Heart right ventricle (tissue), 16 donors: Measurements from ENCODE around the gene CSMD2. TPM values are rescaled to one million over a fixed set of nuclear protein-coding genes. Genes with fewer than 3 reads are reported as not detected.

ENCODE experiments used
- ATAC-seq, 8 donors: fragments of 200-7000 bp; cut with Tn5 transposase; one replicate each; pipeline ENCODE4 v1.9.1; 2020; ENCODE audit warnings: mild to moderate bottlenecking in 8 of 8, moderate library complexity in 8 of 8, moderate number of reproducible peaks in 1 of 8
- DNase-seq, 2 donors: peaks; one replicate each; pipeline ENCODE4 v3.0.0-alpha.2; 2020
- H3K27ac ChIP-seq, 10 donors: fragments of 200-600 bp; sonication (generic) in 2 of 10; one replicate each; pipeline versions ENCODE4 v1.5.0 to v1.8.0; 2020 to 2022; ENCODE audit warnings: mild to moderate bottlenecking in 3 of 10
- H3K27me3 ChIP-seq, 7 donors: fragments of 200-600 bp; one replicate each; pipeline ENCODE4 v1.8.0; 2021 to 2022; ENCODE audit warnings: mild to moderate bottlenecking in 2 of 7
- H3K36me3 ChIP-seq, 9 donors: fragments of 200-600 bp; sonication (generic) in 1 of 9; one replicate each; pipeline versions ENCODE4 v1.5.0 to v1.8.0; 2020 to 2022; ENCODE audit warnings: mild to moderate bottlenecking in 2 of 9
- H3K4me1 ChIP-seq, 9 donors: fragments of 200-600 bp; sonication (generic) in 1 of 9; one replicate each; pipeline versions ENCODE4 v1.5.0 to v1.8.0; 2020 to 2022; ENCODE audit warnings: mild to moderate bottlenecking in 4 of 9
- H3K4me3 ChIP-seq, 10 donors: fragments of 200-600 bp; sonication (generic) in 2 of 10; one replicate each; pipeline versions ENCODE4 v1.5.0 to v1.8.0; 2020 to 2022; ENCODE audit warnings: mild to moderate bottlenecking in 7 of 10, moderate library complexity in 2 of 10
- H3K9me3 ChIP-seq, 11 donors: fragments of 200-600 bp in 10 of 11; sonication (generic) in 2 of 11; one replicate each; pipeline versions ENCODE4 v1.5.0 to v1.8.0; 2013 to 2022; ENCODE audit warnings: mild to moderate bottlenecking in 2 of 11, control low read depth in 1 of 11, moderate library complexity in 1 of 11
- CTCF ChIP-seq, 9 donors: fragments of 200-600 bp; sonication (generic) in 2 of 9; IDR thresholded peaks; one replicate each; pipeline versions ENCODE4 v1.5.0 to v1.8.0; 2021 to 2022; ENCODE audit warnings: antibody characterized with exemption in 9 of 9, mild to moderate bottlenecking in 5 of 9, moderate library complexity in 1 of 9
- WGBS, 2 donors: extraction: QIAGEN DNeasy Blood & Tissue Kit; methylation state at CpG; one replicate each; pipeline ENCODE4 v1.1.7; 2013; ENCODE audit warnings: inconsistent platforms in 1 of 2; 5-methylcytosine and 5-hydroxymethylcytosine counted together
- intact Hi-C, 10 donors: fragments of 100-400 bp; cut with DNase I; formaldehyde crosslinking; loops; one replicate each; pipeline versions ENCODE4 v1.11.1 to v1.14.2; 2022
- polyA plus RNA-seq, 2 donors: library from polyadenylated mRNA; stranded (reverse); fragments of 200-250 nt; gene quantifications; one replicate each; pipeline ENCODE4 v1.2.3, GENCODE V29; 2013
- total RNA-seq, 10 donors: library from RNA; stranded (reverse); fragmentation: NEBNext Ultra II Directional in 3 of 10; extraction: Animal tissue kit (Norgen Biotek cat#: 25700) in 3 of 10; gene quantifications; one replicate each; pipeline versions ENCODE4 v1.2.1 to v1.2.4, GENCODE V29; 2021 to 2023
- donor health status: Arrhythmogenic right ventricular cardiomyopathy.
- donor health status: ischemic (EF 13 %, LVEDD 7.1; RV severe dilation, severe dysfunction).
- donor health status: healthy with polysubstance abuse.
- donor health status: DM: no; HTN: yes; CAD: no.
- donor health status: DM: no; HTN: no; CAD: no.
- donor health status: ischemic (EF 25% LVEDD 6.9; RV normal size, moderate dysfunction).
- donor health status: ischemic (EF 25% LVEDD 5.7; RV mildly dilated, moderate dysfunction).
- donor health status: healthy.
- donor health status: DM: yes; HTN: yes; CAD: no.
- donor health status: Ischemic cardiomyopathy.
- donor health status: ischemic (EF 35%, LVEDD 5.7; RV mildly dilated, moderate dysfunction).
- donor health status: nonischemic (EF 11% LVEDD 7.7; RV severe dilation, severe dysfunction).
- donor health status: DM: yes; HTN: yes; CAD: no.
- donor health status: PGD.
- donor health status: ischemic (EF 29% LVEDD 5.4; RV normal size, mild dysfunction).
- donor health status: nonischemic (EF 23%, LVEDD 6.1; RV moderate dilation, normal function).

The CSMD2 gene
- total and polyA plus RNA-seq, 12 donors = 0.04 to 0.97 (median 0.14) TPM; not detected in 1

DNA sequence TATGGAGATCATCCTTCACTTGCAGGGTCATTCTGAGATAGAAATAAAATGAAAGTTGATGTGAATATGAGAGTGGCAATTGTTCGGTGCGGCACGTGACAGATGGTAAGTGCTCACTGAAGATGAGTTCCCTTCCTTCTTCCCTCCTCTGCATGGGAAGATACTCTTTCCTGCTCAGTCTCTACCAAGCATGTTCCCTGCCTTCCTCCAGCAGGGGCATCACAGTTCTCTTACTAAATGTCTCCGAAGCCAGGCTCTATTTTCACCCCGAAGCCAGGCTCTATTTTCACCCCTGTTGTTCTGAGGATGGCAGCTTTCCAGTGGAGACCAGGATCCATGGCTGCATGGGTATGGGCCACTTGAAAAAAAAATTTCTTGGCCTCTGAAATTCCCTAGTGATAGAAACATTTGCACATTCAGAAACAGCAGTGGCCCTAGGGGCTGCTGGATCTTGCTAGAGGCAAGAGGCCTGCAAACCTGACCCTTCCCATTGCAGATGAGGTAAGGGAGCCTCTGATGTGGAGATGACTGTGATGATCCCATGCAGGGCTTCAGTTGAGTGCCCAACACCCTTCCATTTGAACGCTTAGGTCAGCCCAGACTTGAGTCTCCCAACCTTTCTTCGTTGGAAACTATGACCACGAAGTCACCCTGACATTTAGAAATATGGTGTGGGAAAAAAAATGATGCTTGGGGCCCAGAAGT lies 424.8 kb downstream of the CSMD2 start:
- no peak overlapping the region for H3K27ac ChIP-seq
- ATAC-seq (no peak), DNase-seq (no peak)
- intact Hi-C loops = no loop called here
- no peak for TF ChIP-seq CTCF (IDR thresholded peaks at IDR 0.05)
- H3K36me3 ChIP-seq = no peaks in the 10 kb centered on the region
- H3K4me1 ChIP-seq = no peaks in the 10 kb centered on the region
- H3K9me3 ChIP-seq = no peaks in the 10 kb centered on the region
- peaks cover 0 to 16% (median 3%) of the 10 kb centered on the region in 7 donors for H3K27me3 ChIP-seq
- WGBS, 2 donors = 72 to 78% methylated on average over 8 of the region's 8 CpGs
- no peak overlapping the region for H3K4me3 ChIP-seq

- Histone ChIP-seq H3K4me1 (no peaks in the 10 kb centered on the region), H3K4me3 (no peak overlapping the region), H3K27ac (no peak overlapping the region), H3K36me3 (no peaks in the 10 kb centered on the region), H3K27me3 (peaks cover 0 to 24% (median 9%) of the 10 kb centered on the region in 7 donors), H3K9me3 (no peaks in the 10 kb centered on the region)
- ATAC-seq (no peak), DNase-seq (no peak)
- no peak for TF ChIP-seq CTCF (IDR thresholded peaks at IDR 0.05)
- intact Hi-C loops = loop anchor here in 6 of 10 donors (5.0 to 10.0 kb wide), 4 partner anchors 373 to 426 kb away; partner anchors contain the start of gene CSMD2 (in 3 of the 6)
- 86 to 87% methylated on average over 12 of the region's 12 CpGs for WGBS, 2 donors
These were observed 426.1 kb downstream of the CSMD2 start for GRCh38 chr1:33738976-33739375.

DNA sequence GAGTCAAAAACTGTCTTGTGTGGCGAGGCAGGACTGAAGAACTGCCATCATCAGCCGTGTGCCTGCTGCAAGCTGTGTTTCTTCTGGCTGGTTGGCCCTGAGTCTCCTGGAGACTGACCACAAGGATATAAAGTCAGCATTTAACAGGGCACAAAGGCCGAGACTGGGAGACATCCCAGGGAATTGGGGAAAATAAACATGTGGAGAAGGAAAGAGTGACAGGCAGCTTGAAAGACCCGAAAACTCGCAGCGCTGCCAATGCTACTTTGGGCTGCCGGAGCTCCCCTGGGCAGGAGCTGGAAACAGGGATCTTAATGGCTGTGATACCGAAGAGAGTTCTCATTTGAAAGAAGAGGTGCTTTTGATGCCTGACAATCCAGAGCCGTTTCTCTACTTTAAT lies 426.5 kb downstream of the CSMD2 start:
- 72 to 73% methylated on average over 9 of the region's 9 CpGs for WGBS, 2 donors
- H3K4me3 ChIP-seq = no peak overlapping the region
- no peaks in the 10 kb centered on the region for H3K4me1 ChIP-seq
- DNase-seq = no peak
- no peak overlapping the region for H3K27ac ChIP-seq
- ATAC-seq = no peak
- intact Hi-C loops = loop anchor here in 6 of 10 donors (5.0 to 10.0 kb wide), 4 partner anchors 374 to 426 kb away; partner anchors contain the start of gene CSMD2 (in 3 of the 6)
- peaks cover 0 to 28% (median 13%) of the 10 kb centered on the region in 7 donors for H3K27me3 ChIP-seq
- H3K9me3 ChIP-seq = no peaks in the 10 kb centered on the region
- no peaks in the 10 kb centered on the region for H3K36me3 ChIP-seq
- no peak for TF ChIP-seq CTCF (IDR thresholded peaks at IDR 0.05)

GRCh38 chr1:33736496-33736895 lies 428.5 kb downstream of the CSMD2 start:
- 95 to 100% methylated on average over 1 of the region's 1 CpG for WGBS, 2 donors
- peaks cover 0 to 34% (median 19%) of the 10 kb centered on the region in 7 donors for H3K27me3 ChIP-seq
- intact Hi-C loops = loop anchor here in 6 of 10 donors (5.0 to 10.0 kb wide), 4 partner anchors 376 to 428 kb away; partner anchors contain the start of gene CSMD2 (in 3 of the 6)
- H3K27ac ChIP-seq = no peak overlapping the region
- no peak for DNase-seq
- no peak for TF ChIP-seq CTCF (IDR thresholded peaks at IDR 0.05)
- no peak for ATAC-seq
- no peaks in the 10 kb centered on the region for H3K36me3 ChIP-seq
- H3K9me3 ChIP-seq = no peaks in the 10 kb centered on the region
- no peaks in the 10 kb centered on the region for H3K4me1 ChIP-seq
- H3K4me3 ChIP-seq = no peak overlapping the region
